SK-N-SH treated with all-trans-retinoic acid at 6 μM for 48 hours (cell line): Measurements from ENCODE around the gene ZC3H12C.
"Not testable (repeated sequence)": the region's sequence is repeated elsewhere in the genome, so short reads cannot be mapped to it uniquely, and the experiment has no call there.

Experiments used
- ATAC-seq: fragments of 200-7000 bp; cut with Tn5 transposase; 3 replicates; pipeline ENCODE4 v1.9.1; 2020; ENCODE audit warnings: mild to moderate bottlenecking, moderate library complexity
- BACH2 ChIP-seq: fragments of 250-450 bp; sonication (Bioruptor Pico); IDR thresholded peaks from 2 replicates; pipeline ENCODE4 v1.9.0; 2021; ENCODE audit warnings: mild to moderate bottlenecking, borderline replicate concordance
- ESRRG ChIP-seq: fragments of 250-450 bp; sonication (Bioruptor Pico); IDR thresholded peaks from 2 replicates; pipeline ENCODE4 v1.6.1; 2021; ENCODE audit warnings: mild to moderate bottlenecking
- ISL1 ChIP-seq: fragments of 250-450 bp; sonication (Bioruptor Pico); IDR thresholded peaks from 2 replicates; pipeline ENCODE4 v2.1.2; 2022; ENCODE audit warnings: mild to moderate bottlenecking, moderate library complexity
- PPARA ChIP-seq: fragments of 250-450 bp; sonication (Bioruptor Pico); IDR thresholded peaks from 2 replicates; pipeline ENCODE4 v1.5.0; 2020; ENCODE audit warnings: mild to moderate bottlenecking, borderline replicate concordance
- RARB ChIP-seq: fragments of 250-450 bp; sonication (Bioruptor Pico); IDR thresholded peaks from 2 replicates; pipeline ENCODE4 v1.8.0; 2021; ENCODE audit warnings: mild to moderate bottlenecking, moderate library complexity
- SNAI2 ChIP-seq: fragments of 250-450 bp; sonication (Bioruptor Pico); IDR thresholded peaks from 2 replicates; pipeline ENCODE4 v1.5.0; 2020; ENCODE audit warnings: mild to moderate bottlenecking, moderate library complexity
- TCF4 ChIP-seq: fragments of 250-450 bp; sonication (Bioruptor Pico); IDR thresholded peaks from 2 replicates; pipeline ENCODE4 v1.8.0; 2021; ENCODE audit warnings: mild to moderate bottlenecking, moderate library complexity, borderline replicate concordance
- TOX ChIP-seq: fragments of 250-450 bp; sonication (Bioruptor Pico); IDR thresholded peaks from 2 replicates; pipeline ENCODE4 v1.8.0; 2021; ENCODE audit warnings: mild to moderate bottlenecking, moderate library complexity, borderline replicate concordance
- ZC3H10 ChIP-seq: fragments of 250-450 bp; sonication (Bioruptor Pico); IDR thresholded peaks from 2 replicates; pipeline ENCODE4 v1.5.1; 2021; ENCODE audit warnings: mild to moderate bottlenecking, moderate library complexity
- ZFP3 ChIP-seq: fragments of 250-450 bp; sonication (Bioruptor Pico); IDR thresholded peaks from 2 replicates; pipeline ENCODE4 v1.5.0; 2020; ENCODE audit warnings: mild to moderate bottlenecking, moderate library complexity
- ZFP30 ChIP-seq: fragments of 450-650 bp; formaldehyde crosslinking; IDR thresholded peaks from 2 replicates; pipeline ENCODE4 v1.5.0; 2022; ENCODE audit warnings: mild to moderate bottlenecking, moderate library complexity
- ZNF565 ChIP-seq: fragments of 450-650 bp; formaldehyde crosslinking; conservative IDR thresholded peaks from 2 replicates; pipeline ENCODE4 v1.5.0; 2020; ENCODE audit warnings: low read depth, mild to moderate bottlenecking, moderate library complexity
- ZNF70 ChIP-seq: fragments of 450-650 bp; formaldehyde crosslinking; IDR thresholded peaks from 2 replicates; pipeline ENCODE4 v1.5.0; 2020; ENCODE audit warnings: mild to moderate bottlenecking, moderate library complexity
- ZNF8 ChIP-seq: fragments of 450-650 bp; formaldehyde crosslinking; IDR thresholded peaks from 2 replicates; pipeline ENCODE4 v1.5.0; 2020; ENCODE audit warnings: mild to moderate bottlenecking, moderate library complexity
- TF ChIP-seq, protein P1 (sequence below): fragments of 250-450 bp; sonication (Bioruptor Pico); IDR thresholded peaks from 2 replicates; pipeline ENCODE4 v1.5.1; 2020; ENCODE audit warnings: low read depth, mild to moderate bottlenecking, moderate library complexity
- TF ChIP-seq, protein P2 (sequence below): fragments of 250-450 bp; sonication (Bioruptor Pico); IDR thresholded peaks from 2 replicates; pipeline ENCODE4 v1.5.0; 2020; ENCODE audit warnings: mild to moderate bottlenecking, moderate library complexity
- TF ChIP-seq, protein P3 (sequence below): fragments of 250-450 bp; sonication (Bioruptor Pico); IDR thresholded peaks from 2 replicates; pipeline ENCODE4 v1.5.1; 2021; ENCODE audit warnings: mild to moderate bottlenecking, moderate library complexity
- TF ChIP-seq, protein P4 (sequence below): fragments of 250-450 bp; sonication (Bioruptor Pico); IDR thresholded peaks from 2 replicates; pipeline ENCODE4 v1.8.0; 2021; ENCODE audit warnings: low read depth, mild to moderate bottlenecking, moderate library complexity, borderline replicate concordance

The ZC3H12C gene

DNA sequence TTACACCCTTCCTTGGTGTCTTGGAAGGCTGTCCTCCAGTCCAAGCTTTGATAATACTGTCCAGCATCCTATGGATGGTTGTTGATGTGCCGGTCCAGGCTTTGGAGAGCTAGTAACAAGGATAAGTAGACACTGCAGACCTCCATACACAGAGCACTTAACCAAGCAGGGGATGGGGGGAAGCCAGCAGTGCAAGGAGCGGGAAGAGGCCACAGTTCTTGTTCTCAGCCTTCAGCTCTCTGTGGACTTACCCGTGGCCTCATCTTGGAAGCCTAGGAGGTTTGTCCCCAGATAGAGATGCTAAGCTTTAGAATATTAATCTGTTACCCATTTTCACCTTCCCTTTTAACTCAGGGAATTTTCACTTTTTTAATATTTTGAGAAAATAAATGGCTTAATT lies 30.9 kb upstream of the ZC3H12C start (continued):
- TF ChIP-seq, protein P1, sequence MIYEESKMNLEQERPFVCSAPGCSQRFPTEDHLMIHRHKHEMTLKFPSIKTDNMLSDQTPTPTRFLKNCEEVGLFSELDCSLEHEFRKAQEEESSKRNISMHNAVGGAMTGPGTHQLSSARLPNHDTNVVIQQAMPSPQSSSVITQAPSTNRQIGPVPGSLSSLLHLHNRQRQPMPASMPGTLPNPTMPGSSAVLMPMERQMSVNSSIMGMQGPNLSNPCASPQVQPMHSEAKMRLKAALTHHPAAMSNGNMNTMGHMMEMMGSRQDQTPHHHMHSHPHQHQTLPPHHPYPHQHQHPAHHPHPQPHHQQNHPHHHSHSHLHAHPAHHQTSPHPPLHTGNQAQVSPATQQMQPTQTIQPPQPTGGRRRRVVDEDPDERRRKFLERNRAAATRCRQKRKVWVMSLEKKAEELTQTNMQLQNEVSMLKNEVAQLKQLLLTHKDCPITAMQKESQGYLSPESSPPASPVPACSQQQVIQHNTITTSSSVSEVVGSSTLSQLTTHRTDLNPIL (CRISPR knock-in tag): no peak

DNA sequence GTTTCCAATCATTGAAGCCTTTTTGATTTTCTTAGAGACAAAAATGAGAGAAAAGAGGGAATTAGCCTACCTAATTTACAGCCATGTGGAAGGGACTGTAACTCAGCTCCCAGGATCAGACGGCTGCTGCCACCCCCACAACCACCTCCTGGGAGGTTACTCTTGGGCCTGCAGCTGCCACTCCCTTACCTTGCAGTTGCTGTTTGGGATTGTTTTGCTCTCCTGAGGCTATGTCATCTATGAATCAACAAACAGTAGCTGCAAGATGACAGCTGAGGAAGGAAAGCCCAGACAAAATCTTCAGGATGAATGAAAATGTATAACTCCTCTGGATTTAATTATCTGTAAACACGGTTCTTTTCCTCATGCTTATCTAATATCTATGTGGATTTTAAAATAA lies 28.0 kb upstream of the ZC3H12C start:
- no peak for ATAC-seq
- TF ChIP-seq, protein P2, sequence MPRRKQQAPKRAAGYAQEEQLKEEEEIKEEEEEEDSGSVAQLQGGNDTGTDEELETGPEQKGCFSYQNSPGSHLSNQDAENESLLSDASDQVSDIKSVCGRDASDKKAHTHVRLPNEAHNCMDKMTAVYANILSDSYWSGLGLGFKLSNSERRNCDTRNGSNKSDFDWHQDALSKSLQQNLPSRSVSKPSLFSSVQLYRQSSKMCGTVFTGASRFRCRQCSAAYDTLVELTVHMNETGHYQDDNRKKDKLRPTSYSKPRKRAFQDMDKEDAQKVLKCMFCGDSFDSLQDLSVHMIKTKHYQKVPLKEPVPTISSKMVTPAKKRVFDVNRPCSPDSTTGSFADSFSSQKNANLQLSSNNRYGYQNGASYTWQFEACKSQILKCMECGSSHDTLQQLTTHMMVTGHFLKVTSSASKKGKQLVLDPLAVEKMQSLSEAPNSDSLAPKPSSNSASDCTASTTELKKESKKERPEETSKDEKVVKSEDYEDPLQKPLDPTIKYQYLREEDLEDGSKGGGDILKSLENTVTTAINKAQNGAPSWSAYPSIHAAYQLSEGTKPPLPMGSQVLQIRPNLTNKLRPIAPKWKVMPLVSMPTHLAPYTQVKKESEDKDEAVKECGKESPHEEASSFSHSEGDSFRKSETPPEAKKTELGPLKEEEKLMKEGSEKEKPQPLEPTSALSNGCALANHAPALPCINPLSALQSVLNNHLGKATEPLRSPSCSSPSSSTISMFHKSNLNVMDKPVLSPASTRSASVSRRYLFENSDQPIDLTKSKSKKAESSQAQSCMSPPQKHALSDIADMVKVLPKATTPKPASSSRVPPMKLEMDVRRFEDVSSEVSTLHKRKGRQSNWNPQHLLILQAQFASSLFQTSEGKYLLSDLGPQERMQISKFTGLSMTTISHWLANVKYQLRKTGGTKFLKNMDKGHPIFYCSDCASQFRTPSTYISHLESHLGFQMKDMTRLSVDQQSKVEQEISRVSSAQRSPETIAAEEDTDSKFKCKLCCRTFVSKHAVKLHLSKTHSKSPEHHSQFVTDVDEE (CRISPR knock-in tag): no peak
- TF ChIP-seq, protein P3, sequence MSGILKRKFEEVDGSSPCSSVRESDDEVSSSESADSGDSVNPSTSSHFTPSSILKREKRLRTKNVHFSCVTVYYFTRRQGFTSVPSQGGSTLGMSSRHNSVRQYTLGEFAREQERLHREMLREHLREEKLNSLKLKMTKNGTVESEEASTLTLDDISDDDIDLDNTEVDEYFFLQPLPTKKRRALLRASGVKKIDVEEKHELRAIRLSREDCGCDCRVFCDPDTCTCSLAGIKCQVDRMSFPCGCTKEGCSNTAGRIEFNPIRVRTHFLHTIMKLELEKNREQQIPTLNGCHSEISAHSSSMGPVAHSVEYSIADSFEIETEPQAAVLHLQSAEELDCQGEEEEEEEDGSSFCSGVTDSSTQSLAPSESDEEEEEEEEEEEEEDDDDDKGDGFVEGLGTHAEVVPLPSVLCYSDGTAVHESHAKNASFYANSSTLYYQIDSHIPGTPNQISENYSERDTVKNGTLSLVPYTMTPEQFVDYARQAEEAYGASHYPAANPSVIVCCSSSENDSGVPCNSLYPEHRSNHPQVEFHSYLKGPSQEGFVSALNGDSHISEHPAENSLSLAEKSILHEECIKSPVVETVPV: no peak

DNA sequence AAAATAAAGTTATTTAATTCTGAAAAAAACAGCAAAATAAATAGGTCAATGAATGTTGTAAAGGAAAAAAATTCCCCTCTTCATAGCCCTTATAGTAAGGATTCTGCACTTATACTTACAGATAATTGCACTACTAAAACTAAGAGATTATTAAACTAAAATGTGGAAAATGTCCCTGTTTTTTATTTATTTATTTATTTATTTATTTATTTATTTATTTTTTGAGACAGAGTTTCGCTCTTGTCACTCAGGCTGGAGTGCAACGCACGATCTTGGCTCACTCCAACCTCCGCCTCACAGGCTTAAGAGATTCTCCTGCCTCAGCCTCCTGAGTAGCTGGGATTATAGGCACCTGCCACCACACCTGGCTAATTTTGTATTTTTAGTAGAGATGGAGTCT lies 25.2 kb upstream of the ZC3H12C start:
- not testable (repeated sequence) for ATAC-seq

DNA sequence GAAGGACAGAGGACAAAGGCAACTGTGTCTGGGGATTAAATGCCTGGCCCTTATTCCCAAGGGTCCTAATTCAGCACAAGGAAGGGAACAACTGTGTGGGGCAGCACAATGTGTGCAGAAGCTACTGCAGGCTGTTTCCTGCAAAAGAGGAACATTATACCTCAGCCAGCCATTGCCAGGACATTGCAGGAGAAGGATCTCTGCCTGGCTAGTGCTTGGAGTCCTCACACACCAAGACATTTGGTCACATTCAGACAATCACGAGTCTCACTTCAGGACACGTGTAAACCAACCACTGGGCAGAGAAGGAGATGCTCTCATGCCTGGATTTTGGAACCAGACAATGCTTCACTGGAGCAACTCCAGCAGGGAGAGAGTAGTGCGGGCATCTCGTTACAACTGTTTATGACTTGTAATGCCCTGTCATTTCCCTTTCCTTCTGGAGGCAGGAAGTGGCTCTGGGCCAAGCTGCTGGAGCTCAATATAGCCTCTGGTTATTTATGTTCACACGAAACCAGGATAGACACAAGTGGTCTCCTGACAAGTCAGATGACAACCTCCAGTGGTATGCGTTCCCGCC lies 23.9 kb upstream of the ZC3H12C start:
- TF ChIP-seq, protein P3: no peak
- TF ChIP-seq ZNF565 (CRISPR knock-in tag) (no peak), ZNF8 (CRISPR knock-in tag) (no peak), TOX (CRISPR knock-in tag) (no peak), TCF4 (CRISPR knock-in tag) (no peak), ISL1 (CRISPR knock-in tag) (no peak), ZNF70 (no peak)
- TF ChIP-seq, protein P2 (CRISPR knock-in tag): no peak
- TF ChIP-seq, protein P4, sequence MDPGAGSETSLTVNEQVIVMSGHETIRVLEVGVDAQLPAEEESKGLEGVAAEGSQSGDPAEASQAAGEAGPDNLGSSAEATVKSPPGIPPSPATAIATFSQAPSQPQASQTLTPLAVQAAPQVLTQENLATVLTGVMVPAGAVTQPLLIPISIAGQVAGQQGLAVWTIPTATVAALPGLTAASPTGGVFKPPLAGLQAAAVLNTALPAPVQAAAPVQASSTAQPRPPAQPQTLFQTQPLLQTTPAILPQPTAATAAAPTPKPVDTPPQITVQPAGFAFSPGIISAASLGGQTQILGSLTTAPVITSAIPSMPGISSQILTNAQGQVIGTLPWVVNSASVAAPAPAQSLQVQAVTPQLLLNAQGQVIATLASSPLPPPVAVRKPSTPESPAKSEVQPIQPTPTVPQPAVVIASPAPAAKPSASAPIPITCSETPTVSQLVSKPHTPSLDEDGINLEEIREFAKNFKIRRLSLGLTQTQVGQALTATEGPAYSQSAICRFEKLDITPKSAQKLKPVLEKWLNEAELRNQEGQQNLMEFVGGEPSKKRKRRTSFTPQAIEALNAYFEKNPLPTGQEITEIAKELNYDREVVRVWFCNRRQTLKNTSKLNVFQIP: no peak
- TF ChIP-seq, all 23 proteins: peak for 0
- ATAC-seq: peak; percentile 77

DNA sequence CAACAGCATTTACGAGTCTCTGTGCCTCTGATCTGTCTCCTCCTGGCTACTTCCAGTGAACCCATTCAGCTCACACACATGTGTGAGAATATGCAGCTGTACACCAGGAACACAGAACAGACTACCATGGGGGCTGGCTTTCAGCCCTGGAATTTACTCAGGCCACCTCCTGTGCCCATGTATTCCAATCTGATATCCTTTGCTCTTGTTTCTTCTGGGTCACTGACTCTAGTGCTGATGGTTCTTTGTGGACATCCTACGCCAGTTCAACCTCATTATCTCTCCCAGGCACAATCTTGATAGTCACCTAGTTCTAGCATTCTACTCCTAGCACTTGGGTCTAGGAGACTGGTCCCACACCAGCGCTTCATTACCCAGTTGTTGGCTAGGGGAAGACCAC lies 23.0 kb upstream of the ZC3H12C start:
- ATAC-seq: no peak
- TF ChIP-seq PPARA (CRISPR knock-in tag) (no peak), ESRRG (CRISPR knock-in tag) (no peak), ZFP3 (no peak), BACH2 (no peak), ZC3H10 (CRISPR knock-in tag) (no peak), RARB (CRISPR knock-in tag) (no peak), ZFP30 (no peak), ZNF70 (no peak), ZNF565 (CRISPR knock-in tag) (no peak), ZNF8 (CRISPR knock-in tag) (no peak), SNAI2 (CRISPR knock-in tag) (no peak)
- TF ChIP-seq, protein P2 (CRISPR knock-in tag): no peak
- TF ChIP-seq, protein P1 (CRISPR knock-in tag): no peak
